Measurements from ENCODE around the gene CELA2B.

Gene CELA2B

DNA sequence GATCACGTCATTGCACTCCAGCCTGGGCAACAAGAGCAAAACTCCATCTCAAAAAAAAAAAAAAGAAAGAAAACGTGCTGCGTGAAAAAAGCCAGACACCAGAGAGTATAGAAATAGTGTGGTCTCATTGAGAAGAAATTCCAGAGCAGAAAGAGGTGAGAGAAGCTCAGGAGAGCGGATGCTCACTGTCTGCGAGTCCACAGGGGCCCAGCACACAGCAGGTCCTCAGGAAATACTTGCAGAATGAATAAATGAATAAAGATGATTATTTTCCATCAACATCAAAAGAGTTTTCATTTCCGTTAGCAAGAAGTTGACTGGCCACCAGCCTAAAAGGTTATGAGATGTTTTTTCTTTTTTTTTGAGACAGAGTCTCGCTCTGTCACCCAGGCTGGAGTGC is 33.7 kb downstream of the CELA2B start:
- Histone ChIP-seq H3K36me3 (ENCODE audit: control insufficient read depth in 2 of 2, insufficient read depth in 1 of 2, low read length in 2 of 2) (peaks cover 0 to 63% of the 10 kb centered on the region in 2 experiments; a peak in 1 of 3 replicates), H3K9me3 (ENCODE audit: control insufficient read depth, insufficient read depth, low read depth, low read length) (no peaks in the 10 kb centered on the region), H3K4me1 (ENCODE audit: control insufficient read depth, insufficient read depth, low read length) (no peaks in the 10 kb centered on the region), H3K27ac (ENCODE audit: extremely low read depth, low read depth, low read length) (no peak overlapping the region), H3K4me3 (ENCODE audit: low read depth, low read length) (no peak overlapping the region)
- TF ChIP-seq ZNF561 (tag by site-specific recombination; IDR thresholded peaks at IDR 0.05; ENCODE audit: borderline replicate concordance) (no peak), SP3 (tag by site-specific recombination; IDR thresholded peaks at IDR 0.05) (no peak), ZNF626 (tag by site-specific recombination; IDR thresholded peaks at IDR 0.05) (no peak), ZNF76 (tag by site-specific recombination; IDR thresholded peaks at IDR 0.05; ENCODE audit: borderline replicate concordance, low read depth) (no peak), ZNF311 (tag by site-specific recombination; IDR thresholded peaks at IDR 0.05; ENCODE audit: borderline replicate concordance) (no peak), ZNF664 (tag by site-specific recombination; IDR thresholded peaks at IDR 0.05) (no peak), ZNF624 (tag by site-specific recombination; IDR thresholded peaks at IDR 0.05) (no peak), BCL11B (tag by site-specific recombination; IDR thresholded peaks at IDR 0.05; ENCODE audit: low read depth) (no peak), ZNF248 (tag by site-specific recombination; IDR thresholded peaks at IDR 0.05) (no peak), ZBTB7A (tag by site-specific recombination; IDR thresholded peaks at IDR 0.05; ENCODE audit: low read depth) (no peak), ZNF560 (tag by site-specific recombination; IDR thresholded peaks at IDR 0.05; ENCODE audit: borderline replicate concordance) (no peak), ZBTB48 (tag by site-specific recombination; IDR thresholded peaks at IDR 0.05) (no peak), ZNF544 (tag by site-specific recombination; IDR thresholded peaks at IDR 0.05) (no peak), ZNF10 (tag by site-specific recombination; IDR thresholded peaks at IDR 0.05) (no peak), ZNF132 (tag by site-specific recombination; IDR thresholded peaks at IDR 0.05; ENCODE audit: borderline replicate concordance) (no peak), ZSCAN30 (tag by site-specific recombination; IDR thresholded peaks at IDR 0.05) (no peak), ZNF792 (tag by site-specific recombination; IDR thresholded peaks at IDR 0.05) (no peak)
- TF ChIP-seq, protein P1, sequence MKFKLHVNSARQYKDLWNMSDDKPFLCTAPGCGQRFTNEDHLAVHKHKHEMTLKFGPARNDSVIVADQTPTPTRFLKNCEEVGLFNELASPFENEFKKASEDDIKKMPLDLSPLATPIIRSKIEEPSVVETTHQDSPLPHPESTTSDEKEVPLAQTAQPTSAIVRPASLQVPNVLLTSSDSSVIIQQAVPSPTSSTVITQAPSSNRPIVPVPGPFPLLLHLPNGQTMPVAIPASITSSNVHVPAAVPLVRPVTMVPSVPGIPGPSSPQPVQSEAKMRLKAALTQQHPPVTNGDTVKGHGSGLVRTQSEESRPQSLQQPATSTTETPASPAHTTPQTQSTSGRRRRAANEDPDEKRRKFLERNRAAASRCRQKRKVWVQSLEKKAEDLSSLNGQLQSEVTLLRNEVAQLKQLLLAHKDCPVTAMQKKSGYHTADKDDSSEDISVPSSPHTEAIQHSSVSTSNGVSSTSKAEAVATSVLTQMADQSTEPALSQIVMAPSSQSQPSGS (tag by site-specific recombination; IDR thresholded peaks at IDR 0.05; ENCODE audit: low read depth) = no peak
- TF ChIP-seq, protein P2, sequence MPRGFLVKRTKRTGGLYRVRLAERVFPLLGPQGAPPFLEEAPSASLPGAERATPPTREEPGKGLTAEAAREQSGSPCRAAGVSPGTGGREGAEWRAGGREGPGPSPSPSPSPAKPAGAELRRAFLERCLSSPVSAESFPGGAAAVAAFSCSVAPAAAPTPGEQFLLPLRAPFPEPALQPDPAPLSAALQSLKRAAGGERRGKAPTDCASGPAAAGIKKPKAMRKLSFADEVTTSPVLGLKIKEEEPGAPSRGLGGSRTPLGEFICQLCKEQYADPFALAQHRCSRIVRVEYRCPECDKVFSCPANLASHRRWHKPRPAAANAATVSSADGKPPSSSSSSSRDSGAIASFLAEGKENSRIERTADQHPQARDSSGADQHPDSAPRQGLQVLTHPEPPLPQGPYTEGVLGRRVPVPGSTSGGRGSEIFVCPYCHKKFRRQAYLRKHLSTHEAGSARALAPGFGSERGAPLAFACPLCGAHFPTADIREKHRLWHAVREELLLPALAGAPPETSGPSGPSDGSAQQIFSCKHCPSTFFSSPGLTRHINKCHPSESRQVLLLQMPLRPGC (tag by site-specific recombination; IDR thresholded peaks at IDR 0.05) = no peak
- TF ChIP-seq, protein P3, sequence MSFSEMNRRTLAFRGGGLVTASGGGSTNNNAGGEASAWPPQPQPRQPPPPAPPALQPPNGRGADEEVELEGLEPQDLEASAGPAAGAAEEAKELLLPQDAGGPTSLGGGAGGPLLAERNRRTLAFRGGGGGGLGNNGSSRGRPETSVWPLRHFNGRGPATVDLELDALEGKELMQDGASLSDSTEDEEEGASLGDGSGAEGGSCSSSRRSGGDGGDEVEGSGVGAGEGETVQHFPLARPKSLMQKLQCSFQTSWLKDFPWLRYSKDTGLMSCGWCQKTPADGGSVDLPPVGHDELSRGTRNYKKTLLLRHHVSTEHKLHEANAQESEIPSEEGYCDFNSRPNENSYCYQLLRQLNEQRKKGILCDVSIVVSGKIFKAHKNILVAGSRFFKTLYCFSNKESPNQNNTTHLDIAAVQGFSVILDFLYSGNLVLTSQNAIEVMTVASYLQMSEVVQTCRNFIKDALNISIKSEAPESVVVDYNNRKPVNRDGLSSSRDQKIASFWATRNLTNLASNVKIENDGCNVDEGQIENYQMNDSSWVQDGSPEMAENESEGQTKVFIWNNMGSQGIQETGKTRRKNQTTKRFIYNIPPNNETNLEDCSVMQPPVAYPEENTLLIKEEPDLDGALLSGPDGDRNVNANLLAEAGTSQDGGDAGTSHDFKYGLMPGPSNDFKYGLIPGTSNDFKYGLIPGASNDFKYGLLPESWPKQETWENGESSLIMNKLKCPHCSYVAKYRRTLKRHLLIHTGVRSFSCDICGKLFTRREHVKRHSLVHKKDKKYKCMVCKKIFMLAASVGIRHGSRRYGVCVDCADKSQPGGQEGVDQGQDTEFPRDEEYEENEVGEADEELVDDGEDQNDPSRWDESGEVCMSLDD (tag by site-specific recombination; IDR thresholded peaks at IDR 0.05) = no peak
- CTCF ChIA-PET = interaction anchor here (1.0 kb wide), 1 partner anchor 8 kb away, joined by 3 read pairs; no protein-coding TSS in a partner anchor
- POLR2A ChIA-PET = no interaction called here
